KOPT-K1 (cell line): ENCODE results near the gene C22orf42.
"Not testable (repeated sequence)": the region's sequence is repeated elsewhere in the genome, so short reads cannot be mapped to it uniquely, and the experiment has no call there.

Experiments
- H3K27ac ChIP-seq: fragments of 200-600 bp; sonication (generic); 2 replicates; pipeline ENCODE4 v1.5.1; 2016; ENCODE audit warnings: antibody characterized with exemption, mild to moderate bottlenecking, low read depth, low read length; ENCODE audit not compliant: poor library complexity, severe bottlenecking
- H3K36me3 ChIP-seq: fragments of 200-600 bp; sonication (generic); 2 replicates; pipeline ENCODE4 v1.5.1; 2017; ENCODE audit warnings: antibody characterized with exemption, mild to moderate bottlenecking, low read length, moderate library complexity; ENCODE audit not compliant: insufficient read depth
- H3K9me3 ChIP-seq: fragments of 200-600 bp; sonication (generic); 2 replicates; pipeline ENCODE4 v1.5.1; 2017; ENCODE audit warnings: antibody characterized with exemption, low read length, mild to moderate bottlenecking; ENCODE audit not compliant: insufficient read depth, poor library complexity, severe bottlenecking

The C22orf42 gene

GRCh38 chr22:32199341-32199740 lies 40.2 kb upstream of the C22orf42 start:
- Histone ChIP-seq H3K36me3 (no peaks in the 10 kb centered on the region), H3K27ac (no peak overlapping the region), H3K9me3 (no peaks in the 10 kb centered on the region)

GRCh38 chr22:32197553-32198226 lies 38.6 kb upstream of the C22orf42 start:
- not testable (repeated sequence) for H3K36me3 ChIP-seq, H3K9me3 ChIP-seq, H3K27ac ChIP-seq

- H3K9me3 ChIP-seq, H3K27ac ChIP-seq, H3K36me3 ChIP-seq: not testable (repeated sequence)
Measured at GRCh38 chr22:32195900-32196299, 36.8 kb upstream of the C22orf42 start.

GRCh38 chr22:32193346-32193745 lies 34.2 kb upstream of the C22orf42 start:
- not testable (repeated sequence) for H3K9me3 ChIP-seq, H3K27ac ChIP-seq, H3K36me3 ChIP-seq

- H3K9me3 ChIP-seq, H3K36me3 ChIP-seq, H3K27ac ChIP-seq: not testable (repeated sequence)
Measured at GRCh38 chr22:32191021-32191420, 31.9 kb upstream of the C22orf42 start.

- no peaks in the 10 kb centered on the region for H3K36me3 ChIP-seq
- no peak overlapping the region for H3K27ac ChIP-seq
- no peaks in the 10 kb centered on the region for H3K9me3 ChIP-seq
Measured at GRCh38 chr22:32185821-32186220, 26.7 kb upstream of the C22orf42 start.

- H3K36me3 ChIP-seq = no peaks in the 10 kb centered on the region
- H3K9me3 ChIP-seq = no peaks in the 10 kb centered on the region
- H3K27ac ChIP-seq = no peak overlapping the region
Measured at GRCh38 chr22:32183625-32184024, 24.5 kb upstream of the C22orf42 start.

- Histone ChIP-seq H3K27ac (no peak overlapping the region), H3K36me3 (no peaks in the 10 kb centered on the region), H3K9me3 (no peaks in the 10 kb centered on the region)
Measured at GRCh38 chr22:32181043-32181442, 21.9 kb upstream of the C22orf42 start.

- H3K27ac ChIP-seq = no peak overlapping the region
- no peaks in the 10 kb centered on the region for H3K36me3 ChIP-seq
- H3K9me3 ChIP-seq = no peaks in the 10 kb centered on the region
Measured at GRCh38 chr22:32177221-32177765, 18.2 kb upstream of the C22orf42 start.

- H3K9me3 ChIP-seq = no peaks in the 10 kb centered on the region
- no peaks in the 10 kb centered on the region for H3K36me3 ChIP-seq
- no peak overlapping the region for H3K27ac ChIP-seq
Measured at GRCh38 chr22:32175683-32176644, 16.9 kb upstream of the C22orf42 start.

GRCh38 chr22:32175115-32175514 lies 16.0 kb upstream of the C22orf42 start:
- Histone ChIP-seq H3K36me3 (no peaks in the 10 kb centered on the region), H3K9me3 (no peaks in the 10 kb centered on the region)

GRCh38 chr22:32165681-32166080 lies 6.6 kb upstream of the C22orf42 start:
- Histone ChIP-seq H3K36me3 (no peaks in the 10 kb centered on the region), H3K27ac (no peak overlapping the region), H3K9me3 (no peaks in the 10 kb centered on the region)

More at GRCh38 chr22:32175115-32175514, 16.0 kb upstream of the C22orf42 start:
- H3K27ac ChIP-seq = no peak overlapping the region

GRCh38 chr22:32164075-32164860 lies 5.2 kb upstream of the C22orf42 start:
- Histone ChIP-seq H3K27ac (no peak overlapping the region), H3K36me3 (no peaks in the 10 kb centered on the region), H3K9me3 (no peaks in the 10 kb centered on the region)

- H3K36me3 ChIP-seq, H3K27ac ChIP-seq, H3K9me3 ChIP-seq: not testable (repeated sequence)
Measured at GRCh38 chr22:32160411-32160810, 1.3 kb upstream of the C22orf42 start.

- H3K27ac ChIP-seq, H3K9me3 ChIP-seq, H3K36me3 ChIP-seq: not testable (repeated sequence)
Measured at GRCh38 chr22:32157632-32158031, 1.5 kb downstream of the C22orf42 start.
